ENCODE data around the gene FXYD4.
"Not testable (repeated sequence)": the region's sequence is repeated elsewhere in the genome, so short reads cannot be mapped to it uniquely, and the experiment has no call there.

The FXYD4 gene

DNA sequence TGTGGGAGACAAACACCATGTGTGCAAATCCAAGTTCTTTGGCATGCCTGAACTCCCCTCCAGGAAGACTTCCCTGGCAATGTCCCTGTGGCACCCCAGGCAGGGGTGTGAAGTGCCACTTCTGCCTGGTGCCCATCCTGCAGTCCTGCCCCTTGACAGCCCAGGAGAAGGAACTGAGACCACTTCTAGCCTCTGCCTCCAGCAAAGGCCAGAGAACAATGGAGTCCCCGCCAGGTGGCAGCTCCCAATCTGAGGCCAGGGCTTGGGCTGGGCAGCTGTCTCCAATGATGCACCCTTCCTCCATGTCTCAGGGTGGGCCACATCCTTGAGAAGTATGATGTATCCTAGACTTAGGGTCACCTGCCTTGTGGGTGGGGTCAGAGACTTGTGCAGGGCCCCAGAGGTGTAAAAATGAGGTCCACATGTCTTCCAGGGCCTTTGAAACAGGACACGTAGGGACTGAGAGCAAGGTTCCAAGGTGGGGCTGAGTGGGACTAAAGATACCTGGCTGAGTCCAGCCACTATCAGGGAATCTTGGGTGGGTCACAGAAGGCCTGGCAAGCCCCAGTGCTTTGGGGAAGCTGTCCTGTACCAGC, 5.5 kb downstream of the FXYD4 start:
- no peak for DNase-seq

DNA sequence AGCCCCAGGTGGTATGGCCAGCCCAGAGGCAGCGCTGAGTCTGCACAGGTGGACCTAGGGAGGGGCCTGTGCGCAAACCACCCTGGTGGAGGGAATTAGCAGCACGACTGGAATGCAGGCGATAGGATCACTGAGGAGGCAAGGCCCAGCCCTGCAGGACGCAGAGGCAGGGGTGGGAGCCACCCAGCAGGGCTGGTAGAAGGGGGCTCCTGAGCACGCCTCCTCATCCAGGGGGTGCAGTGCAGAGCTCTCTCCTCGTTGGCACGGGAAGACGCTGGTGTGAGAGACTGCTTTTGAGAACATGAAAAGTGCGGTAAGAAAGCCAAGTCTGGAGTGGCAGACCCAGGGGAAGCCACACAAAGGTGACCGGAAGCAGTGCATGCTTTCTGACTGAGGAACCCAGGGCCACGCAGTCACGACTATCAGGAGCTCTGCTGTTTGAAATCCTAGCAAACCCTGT, 6.0 kb downstream of the FXYD4 start:
- DNase-seq: no peak

DNA sequence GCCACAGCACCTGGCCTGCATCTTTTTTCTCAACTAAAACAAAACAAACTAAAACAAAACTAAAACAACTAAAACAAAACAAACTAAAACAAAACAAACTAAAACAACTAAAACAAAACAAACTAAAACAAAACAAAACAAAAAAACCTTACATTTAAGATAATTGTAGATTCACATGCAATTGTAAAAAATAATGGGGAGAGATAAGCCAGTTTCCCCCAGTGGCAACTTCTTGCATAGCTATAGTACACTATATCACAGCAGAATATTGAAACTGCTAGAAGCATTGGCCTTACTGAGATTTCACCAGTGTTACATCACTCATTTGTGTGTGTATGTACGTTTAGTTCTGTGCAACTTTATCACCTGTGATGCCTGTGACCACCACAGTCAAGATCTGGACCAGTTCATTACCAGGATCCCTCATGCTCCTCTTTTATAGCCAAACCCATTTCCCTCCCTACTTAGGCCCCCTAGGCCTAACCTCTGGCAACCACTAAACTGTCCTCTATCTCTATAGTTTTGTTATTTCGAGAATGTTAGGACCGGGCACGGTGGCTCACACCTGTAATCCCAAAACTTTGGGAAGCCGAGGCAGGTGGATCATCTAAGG, 9.3 kb downstream of the FXYD4 start:
- DNase-seq: no peak

DNA sequence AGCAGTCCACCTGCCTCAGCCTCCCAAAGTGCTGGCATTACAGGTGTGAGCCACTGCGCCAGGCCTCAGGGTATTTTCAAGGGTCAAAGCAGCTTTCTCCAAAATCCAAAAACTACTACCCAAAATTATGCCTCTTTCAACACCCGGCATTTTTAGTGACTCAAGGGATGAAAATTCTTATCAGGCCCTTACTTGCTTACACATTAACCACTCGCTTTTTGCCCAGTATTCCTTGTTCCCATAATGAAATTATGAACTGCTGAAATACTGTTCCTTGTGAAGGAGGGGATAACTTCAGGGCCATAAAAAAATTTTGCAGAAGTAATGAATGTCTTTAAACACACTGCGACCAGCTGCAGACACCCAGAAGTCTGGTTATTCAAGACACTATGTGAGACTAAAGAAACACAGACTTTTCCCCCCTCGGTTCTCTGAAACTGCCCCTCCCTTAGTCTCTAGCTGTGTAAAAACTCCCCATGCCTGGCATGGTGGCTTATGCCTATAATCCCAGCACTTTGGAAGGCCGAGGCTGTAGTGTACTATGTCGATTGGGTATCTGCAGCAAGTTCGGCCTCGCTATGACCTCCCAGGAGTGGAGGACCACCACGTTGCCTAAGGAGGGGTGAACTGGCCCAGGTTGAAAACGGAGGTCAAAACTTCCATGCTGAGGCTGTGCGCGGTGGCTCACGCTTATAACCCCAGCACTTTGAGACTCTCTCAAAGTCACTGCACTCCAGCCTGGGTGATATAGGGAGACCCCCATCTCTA, 12.0 kb downstream of the FXYD4 start:
- no peak for DNase-seq

DNA sequence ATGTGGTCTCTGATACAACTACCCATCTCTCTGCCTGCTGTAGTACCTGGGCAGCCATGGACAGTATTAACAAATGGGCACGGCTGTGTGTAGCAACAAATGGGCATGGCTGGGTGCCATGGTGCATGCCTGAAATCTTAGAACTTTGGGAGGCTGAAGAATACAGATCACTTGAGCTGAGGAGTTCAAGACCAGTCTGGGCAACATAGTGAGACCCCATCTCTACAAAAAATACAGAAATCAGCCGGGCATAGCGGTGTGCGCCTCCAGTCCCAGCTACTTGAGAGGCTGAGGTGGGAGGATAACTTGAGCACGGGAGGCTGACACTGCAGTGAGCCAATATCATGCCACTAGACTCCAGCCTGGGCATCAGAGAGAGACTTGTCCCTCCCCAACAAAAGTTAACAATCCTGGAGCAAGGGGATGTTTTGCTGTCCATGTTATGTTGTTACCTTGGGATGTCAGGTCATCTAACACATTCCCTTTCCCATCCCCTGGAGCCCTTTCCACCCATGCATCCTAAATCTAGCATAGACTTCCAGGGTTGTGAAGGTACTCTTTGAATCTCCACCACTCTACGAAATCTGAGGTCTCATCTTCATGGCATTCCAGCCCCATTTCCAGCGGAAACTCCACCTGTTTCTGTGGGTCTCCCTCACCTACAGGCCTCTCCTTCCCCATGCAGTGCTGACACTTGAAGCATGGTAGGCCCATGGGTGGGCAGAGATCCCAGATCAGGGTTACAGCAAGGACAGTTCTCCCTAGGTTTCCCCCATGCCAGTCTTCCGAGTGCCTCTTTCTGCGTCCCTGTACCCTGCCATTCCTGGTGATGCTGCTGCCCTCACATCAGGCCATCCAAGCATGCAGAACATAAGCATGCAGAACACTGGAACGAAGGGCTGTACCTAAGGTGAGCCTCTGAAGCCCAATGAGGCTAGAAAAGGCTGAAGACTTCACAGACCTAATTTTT, 13.1 kb downstream of the FXYD4 start:
- DNase-seq: no peak

DNA sequence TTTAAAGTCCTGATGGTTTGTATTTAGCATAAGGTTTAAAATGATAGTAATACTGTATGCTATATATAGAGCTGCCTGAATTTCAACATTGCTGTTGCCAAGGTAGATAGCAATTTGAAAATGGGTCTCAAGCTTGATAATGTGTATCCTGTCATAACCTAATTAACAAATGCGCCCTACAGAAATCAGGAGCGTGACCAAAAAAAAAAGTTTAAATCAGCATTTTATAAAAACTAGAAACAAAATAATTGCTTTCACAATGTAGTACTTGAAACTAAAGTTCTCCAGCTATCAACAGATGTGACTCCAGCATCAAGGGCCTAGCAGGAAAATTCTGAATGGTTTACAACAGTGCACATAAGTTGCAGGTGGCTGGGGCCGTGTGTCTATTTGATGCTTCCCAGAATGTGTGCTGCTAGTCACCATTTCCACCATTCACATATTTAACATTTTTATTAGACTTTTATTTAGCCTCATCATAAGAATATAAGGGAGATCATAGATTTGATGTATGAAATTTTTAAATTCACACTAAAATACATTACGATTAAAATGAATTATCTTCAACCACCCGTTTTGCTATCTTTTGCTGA, 14.1 kb downstream of the FXYD4 start:
- DNase-seq: no peak

DNA sequence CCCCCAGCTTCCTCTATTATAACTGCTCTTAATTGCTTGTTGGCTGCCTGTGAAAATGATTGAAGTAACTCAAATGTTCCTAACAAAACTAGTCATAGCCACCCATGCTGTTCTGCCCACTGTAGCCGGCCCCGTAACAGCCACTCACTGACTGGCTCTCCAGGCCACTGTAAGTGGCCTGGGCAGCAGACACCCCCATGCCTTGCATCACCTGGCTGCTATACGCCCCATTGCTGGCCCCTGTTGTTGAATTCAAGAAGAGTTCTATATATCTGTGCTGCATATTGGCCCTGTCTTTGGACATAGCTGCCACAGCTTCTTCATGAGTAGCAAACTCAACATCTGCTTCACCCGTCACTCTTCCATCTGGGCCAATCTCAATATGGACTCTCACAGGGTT, 15.1 kb downstream of the FXYD4 start:
- DNase-seq: no peak

DNA sequence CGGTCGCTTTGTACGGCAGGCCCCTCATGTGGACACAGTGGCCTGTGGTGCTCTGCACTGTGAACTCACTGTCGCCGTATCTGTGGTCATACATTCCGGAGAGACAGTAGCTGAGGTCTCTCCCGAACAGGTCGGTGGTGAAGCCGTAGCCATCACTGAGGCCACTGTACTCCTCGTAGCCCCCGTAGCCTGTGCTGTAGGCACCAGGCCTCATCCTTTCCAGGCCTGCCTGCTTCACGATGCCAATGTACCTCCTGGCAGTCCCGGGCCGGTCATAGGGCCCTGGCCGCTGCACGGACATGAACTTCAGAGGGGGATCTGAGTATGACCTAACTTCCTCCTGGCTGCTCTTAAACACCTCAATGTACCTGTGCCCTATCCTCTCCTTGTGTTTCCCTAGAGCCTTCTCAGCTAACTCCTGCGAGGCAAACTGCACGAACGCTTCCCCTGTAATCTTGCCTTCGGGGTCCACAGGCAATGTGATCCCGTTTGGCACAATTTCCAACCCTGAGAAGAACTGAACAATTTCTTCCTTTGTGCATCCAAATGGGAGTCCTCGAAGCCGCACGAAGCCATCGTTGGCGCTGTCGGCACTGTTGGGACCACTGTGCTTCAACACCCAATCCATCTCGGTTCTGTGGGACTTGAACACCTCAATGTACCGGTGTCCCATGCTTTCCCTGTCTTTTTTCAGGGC, 15.7 kb downstream of the FXYD4 start:
- no peak for DNase-seq

DNA sequence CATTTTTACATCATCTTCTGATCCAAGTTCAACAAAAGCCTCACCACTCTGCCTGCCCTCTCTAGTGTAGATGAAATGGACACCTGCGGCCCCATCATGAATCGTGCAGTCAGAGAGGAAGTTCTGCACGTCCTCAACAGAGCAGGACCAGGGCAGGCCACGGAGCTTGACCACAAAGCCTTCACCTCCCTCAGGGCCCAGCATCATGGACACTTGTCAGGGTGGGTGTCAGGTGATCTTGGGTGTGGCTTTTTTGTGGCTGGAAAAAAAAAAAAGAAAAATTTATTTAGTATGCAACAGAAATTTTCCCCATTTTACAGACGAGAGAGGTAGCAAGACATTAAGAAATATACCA, 16.2 kb downstream of the FXYD4 start:
- DNase-seq: no peak

DNA sequence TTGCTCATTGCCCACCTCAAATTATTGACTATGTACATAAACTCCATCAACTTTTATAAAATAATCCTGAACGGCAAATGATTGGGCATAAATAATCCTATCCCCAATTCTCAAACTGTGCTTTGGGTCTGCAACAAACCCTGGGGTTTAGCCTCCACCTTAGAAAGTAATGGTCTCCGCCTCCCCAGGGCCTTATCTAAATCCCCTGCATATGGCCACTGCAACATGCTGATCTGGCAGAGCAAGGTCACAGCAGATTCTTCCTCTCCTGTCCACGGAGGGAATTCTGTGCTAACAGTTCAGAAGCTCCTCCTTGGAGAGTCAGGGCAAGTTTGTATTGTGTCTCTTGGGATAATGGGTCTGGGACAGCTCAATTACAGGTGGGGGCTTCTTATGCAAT, 18.4 kb downstream of the FXYD4 start:
- no peak for DNase-seq

DNA sequence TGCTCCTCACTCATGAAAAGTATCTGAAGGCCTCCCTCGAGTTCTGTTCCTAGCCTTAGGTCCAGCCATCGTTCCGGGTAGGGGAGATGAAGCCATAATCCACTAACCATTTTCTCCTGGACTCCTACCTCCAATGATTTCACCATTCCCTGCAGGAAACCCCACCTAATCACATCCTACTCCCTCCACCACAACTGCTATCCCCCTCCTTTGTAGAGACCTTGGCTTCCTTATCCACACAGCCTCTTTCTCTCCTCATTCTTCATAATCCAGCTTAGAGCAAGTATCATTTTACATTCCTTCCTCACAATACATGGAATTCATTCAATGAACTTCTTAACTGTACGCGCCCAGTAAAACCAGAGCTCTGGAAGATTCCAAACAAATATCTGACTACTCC, 18.9 kb downstream of the FXYD4 start:
- no peak for DNase-seq

DNA sequence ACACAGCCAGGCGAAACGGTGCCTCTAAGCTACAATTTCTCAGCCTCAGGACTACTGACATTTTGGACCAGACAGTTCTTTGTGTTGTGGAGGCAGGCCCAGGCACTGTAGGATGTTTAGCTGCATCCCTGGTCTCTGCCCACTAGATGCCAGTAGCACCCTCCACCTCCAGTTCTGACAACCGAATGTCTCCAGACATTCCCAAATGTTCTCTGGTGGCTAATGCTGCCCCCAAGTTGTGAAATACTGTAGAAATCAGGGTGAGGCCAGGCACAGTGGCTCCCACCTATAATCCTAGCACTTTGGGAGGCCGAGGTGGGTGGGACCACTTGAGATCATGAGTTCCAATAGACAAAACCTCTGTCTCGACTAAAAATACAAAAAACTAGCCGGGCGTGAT, 19.3 kb downstream of the FXYD4 start:
- no peak for DNase-seq

DNA sequence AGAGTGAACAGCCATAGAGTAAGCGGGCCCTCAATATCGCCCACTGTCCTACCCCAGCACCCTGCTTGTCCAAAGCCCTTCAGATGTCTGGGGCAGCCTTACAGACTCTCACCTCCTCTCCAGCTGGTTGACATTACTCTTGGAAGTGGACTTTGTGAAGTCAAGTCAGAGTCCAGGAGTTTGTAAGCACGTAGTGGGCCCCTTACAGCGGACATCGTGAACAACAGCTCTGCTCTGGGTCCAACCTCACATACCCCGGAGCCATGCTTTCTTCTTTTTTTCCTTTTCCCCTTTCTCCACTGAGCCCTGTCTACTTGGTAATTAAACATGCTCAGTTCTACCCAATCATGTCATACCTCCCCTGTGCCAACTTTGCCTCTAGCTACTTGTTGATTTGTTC, 20.1 kb downstream of the FXYD4 start:
- no peak for DNase-seq

DNA sequence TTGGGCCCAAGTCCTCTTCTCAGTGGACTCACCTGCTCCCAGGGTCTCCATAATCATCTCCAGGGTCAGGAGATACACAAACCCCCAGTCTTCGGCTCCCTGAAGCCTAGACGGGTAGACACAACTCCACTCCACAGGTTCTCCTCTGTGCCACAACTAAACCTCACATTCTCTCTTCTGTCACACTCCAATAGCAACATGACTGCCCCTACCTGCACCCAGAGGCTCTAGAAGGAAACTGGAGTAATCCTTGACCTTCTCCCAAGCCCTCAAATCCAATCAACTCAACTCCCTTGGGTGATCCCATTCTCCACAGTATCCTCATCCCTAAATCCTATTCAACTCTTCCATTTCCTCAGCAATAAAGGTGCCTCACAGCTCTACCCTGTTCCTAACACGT, 21.3 kb downstream of the FXYD4 start:
- no peak for DNase-seq

DNA sequence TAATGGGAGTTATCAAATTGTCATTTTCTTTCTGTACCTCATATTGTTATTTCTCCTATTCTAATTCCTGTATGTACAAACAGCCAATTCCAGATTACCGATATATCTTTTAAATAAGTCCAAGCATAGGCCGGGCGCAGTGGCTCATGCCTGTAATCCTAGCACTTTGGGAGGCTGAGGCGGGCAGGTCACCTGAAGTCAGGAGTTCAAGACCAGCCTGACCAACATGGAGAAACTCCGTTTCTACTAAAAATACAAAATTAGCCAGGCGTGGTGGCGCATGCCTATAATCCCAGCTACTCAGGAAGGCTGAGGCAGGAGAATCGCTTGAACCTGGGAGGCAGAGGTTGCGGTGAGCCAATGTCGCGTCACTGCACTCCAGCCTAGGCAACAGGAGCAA, 21.8 kb downstream of the FXYD4 start:
- DNase-seq: not testable (repeated sequence)

DNA sequence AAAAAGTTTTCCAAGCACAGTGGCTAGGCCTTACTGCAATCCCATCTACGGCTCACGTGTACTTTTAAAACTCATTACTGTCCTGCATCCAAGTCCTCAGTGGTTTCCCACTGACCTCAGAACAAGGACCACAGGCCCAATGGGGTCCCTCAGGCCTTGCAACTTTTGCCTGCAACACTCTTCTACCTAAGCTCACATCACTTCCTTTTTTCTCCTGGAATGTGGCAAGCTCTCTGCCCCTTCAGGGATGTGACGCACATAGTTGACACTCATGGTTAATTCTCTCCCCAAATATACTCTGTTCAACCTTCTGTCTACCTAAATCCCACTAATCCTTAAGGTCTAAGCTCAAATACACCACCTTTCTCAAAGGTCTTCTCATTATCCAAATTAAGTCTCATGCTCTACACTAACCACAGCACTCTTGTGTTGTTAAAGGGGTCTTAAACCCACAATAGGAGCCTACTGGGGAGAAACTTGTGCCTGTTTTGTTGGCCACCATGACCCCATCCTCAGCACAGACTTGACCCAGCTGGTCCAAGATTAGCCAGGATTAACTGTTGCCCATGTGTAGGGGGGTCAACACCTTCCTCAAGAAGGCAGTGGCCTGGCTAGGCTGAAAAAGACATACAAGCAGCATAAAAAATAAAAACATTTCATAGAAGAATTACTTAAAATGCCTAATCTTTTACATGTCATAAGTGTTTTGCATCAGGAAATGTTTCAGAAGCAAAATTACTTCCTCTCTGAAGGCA, 22.3 kb downstream of the FXYD4 start:
- DNase-seq: no peak

DNA sequence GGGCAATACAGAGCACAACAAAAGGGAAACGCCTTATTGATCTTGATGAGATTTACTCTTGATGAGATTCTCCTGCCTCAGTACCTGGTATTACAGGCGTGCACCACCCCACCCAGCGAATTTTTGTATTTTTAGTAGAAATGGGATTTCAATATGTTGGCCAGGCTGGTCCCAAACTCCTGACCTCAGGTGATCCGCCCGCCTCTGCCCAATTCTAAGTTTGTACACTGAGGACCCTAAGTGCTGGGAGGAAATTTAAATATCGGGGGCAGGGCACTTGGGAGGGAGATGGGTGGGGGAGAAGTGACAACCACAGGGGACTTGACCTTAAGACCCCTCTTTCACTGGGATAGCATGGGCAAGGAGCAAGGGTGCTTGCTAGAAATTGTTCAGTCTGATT, 23.4 kb downstream of the FXYD4 start:
- no peak for DNase-seq

DNA sequence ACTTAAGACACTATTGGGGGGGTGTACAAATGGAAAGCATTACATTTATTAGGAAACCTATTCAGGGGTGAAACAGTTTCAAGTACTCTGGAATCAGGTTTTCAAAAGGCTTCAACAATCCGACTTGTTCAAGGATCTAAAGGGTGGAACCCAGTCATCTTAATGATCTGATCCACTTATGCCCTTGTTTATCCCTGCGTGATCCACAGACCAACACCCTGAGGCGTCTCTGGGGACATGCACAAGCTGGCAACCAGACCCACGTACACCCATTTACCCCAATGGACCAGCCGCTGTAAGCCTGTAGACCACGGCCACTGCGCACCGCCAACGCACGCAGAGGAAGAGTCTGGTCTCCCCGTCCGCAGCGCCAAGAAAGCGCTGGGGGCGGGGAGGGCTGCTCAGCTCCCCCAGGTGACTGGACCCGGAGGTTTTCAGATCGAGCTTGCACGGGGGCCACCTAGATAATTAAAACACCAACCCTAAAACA, 24.2 kb downstream of the FXYD4 start:
- DNase-seq: no peak

DNA sequence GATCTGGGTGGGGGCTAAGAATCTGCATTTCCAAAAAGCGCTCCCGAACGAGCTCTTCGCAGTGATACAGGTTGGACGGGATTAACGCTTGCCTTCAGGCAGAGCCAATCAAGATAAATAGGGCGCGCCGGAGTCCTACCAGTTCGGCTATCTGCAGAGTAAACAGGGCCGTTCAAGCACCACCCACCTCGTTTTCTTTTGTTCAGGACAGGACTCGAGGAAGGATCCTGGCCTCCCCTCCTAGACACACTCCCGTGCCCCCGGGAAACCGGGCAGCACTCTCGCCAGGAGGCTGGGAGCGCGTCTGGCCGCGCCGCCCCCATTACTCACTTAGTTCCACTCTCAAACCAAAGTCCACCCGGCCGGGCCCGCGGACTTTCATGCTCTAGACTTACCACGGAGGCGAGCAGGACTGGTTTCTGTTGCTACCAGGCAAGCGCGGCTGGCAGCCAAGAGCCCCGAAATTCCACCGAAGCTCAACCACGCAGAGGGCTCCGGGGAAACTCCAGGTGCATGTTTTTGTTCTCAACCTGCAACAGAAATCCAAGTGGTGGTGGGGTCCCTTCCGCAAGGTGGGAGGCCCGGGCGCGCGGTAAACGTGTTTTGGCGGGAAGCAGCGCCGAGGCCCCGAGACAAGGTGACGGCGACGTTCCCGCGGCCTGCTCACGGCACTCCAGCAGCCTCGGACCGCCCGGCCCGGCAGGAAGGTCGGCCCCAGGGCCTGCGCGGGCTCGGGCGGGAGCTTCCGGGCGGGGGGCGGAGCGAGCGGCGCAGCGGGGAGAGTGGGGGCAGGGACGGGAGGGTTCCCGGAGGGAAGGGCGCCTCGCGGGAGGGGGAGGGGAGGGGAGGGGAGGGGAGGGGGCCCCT, 24.9 kb downstream of the FXYD4 start:
- DNase-seq: peak; percentile 34 to 48

DNA sequence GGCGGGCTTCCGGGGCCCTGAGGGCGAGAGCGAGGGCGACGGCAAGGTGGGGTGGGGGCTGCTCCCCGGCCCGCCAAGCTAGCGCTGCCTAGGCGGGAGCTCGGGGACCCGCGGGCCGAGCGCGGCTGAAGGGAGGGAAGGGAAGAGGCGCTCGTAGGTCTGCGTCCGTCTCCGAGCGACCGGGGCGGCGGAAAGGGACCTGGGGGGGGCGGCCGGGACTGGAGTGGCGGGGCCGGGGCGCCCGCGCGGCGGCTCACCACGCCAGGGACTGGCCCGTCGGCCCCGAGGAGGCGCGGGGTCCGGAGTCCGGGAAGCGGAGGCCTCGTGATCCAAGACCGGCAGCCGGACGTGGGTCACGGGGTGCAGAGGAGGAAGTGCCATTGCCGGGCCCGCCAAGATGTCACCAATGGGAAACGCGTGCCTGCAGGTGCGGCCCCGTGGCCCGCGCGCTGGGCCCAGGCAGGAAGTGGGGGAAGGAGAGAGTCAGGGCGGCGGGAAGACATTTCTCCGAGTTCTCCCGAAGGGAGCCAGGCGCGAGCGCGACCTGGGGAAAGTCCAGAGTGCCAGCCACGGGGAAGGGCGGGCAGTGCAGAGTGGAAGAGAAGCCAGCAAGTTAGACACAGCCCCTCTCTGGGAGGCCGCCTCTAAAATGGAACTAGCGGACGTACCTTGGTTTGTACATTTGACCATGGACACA, 25.6 kb downstream of the FXYD4 start:
- DNase-seq: peak; percentile 78 to 88
